ENCODE measurements around the gene TRMU.

GRCh38 chr22:46399251-46400024 lies 63.9 kb downstream of the TRMU start:
- no peak for TF ChIP-seq CTCF (IDR thresholded peaks at IDR 0.05; ENCODE audit: extremely low read depth in 1 of 2, insufficient read depth in 1 of 2, low read depth in 1 of 2, low read length in 2 of 2)
- no peak for TF ChIP-seq EZH2 (IDR thresholded peaks at IDR 0.05; ENCODE audit: borderline replicate concordance, low read depth, low read length, severe bottlenecking)

All from endothelial cell of umbilical vein (primary cell).